GM10248 (cell line): ENCODE measurements around the gene LRRFIP2.

Source experiments
- CTCF ChIA-PET: fragments of 300-600 bp; sonication (Branson Sonifier 250); formaldehyde crosslinking; extraction: SDS; loops from one replicate; lab custom pipeline; 2021; ENCODE audit warnings: antibody characterized with exemption; lab: Yijun Ruan, JAX
- POLR2A ChIA-PET: fragments of 350-650 bp; sonication (Branson Sonifier 250); formaldehyde crosslinking; extraction: SDS; loops from one replicate; lab custom pipeline; 2020; ENCODE audit warnings: antibody characterized with exemption; lab: Yijun Ruan, JAX
- DNase-seq: peaks from one replicate; pipeline ENCODE4 v3.0.0; 2012; ENCODE audit errors: extremely low spot score
- TF ChIP-seq, protein P1 (sequence below): IDR thresholded peaks from 2 replicates; pipeline ENCODE4 v1.5.1; 2012; ENCODE audit warnings: mild to moderate bottlenecking, low read depth; ENCODE audit errors: extremely low read depth, missing control alignments, control extremely low read depth

Gene LRRFIP2

DNA sequence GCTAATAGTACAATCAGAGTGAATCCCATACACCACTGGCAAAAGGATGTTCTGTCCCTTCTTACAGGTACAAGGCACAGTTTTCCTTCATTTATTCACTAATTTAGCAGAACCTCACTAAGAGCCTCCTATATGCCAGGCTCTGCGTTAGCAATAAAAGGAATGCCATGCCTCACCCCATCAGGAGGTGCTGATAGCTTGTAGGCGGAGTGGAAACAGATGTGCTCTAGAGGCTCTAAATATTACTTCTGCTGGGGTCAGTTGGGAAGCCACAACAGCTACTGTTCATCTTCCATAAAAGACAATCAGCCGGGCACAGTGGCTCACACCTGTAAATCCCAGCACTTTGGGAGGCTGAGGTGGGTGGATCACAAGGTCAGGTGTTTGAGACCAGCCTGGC is 156.7 kb downstream of the LRRFIP2 start:
- TF ChIP-seq, protein P1, sequence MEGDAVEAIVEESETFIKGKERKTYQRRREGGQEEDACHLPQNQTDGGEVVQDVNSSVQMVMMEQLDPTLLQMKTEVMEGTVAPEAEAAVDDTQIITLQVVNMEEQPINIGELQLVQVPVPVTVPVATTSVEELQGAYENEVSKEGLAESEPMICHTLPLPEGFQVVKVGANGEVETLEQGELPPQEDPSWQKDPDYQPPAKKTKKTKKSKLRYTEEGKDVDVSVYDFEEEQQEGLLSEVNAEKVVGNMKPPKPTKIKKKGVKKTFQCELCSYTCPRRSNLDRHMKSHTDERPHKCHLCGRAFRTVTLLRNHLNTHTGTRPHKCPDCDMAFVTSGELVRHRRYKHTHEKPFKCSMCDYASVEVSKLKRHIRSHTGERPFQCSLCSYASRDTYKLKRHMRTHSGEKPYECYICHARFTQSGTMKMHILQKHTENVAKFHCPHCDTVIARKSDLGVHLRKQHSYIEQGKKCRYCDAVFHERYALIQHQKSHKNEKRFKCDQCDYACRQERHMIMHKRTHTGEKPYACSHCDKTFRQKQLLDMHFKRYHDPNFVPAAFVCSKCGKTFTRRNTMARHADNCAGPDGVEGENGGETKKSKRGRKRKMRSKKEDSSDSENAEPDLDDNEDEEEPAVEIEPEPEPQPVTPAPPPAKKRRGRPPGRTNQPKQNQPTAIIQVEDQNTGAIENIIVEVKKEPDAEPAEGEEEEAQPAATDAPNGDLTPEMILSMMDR: no peak
- no peak for DNase-seq
- POLR2A ChIA-PET: no interaction called here
- CTCF ChIA-PET: interaction anchor here (1.5 kb wide), 1 partner anchor 12 kb away, joined by 3 read pairs; no protein-coding TSS in a partner anchor

DNA sequence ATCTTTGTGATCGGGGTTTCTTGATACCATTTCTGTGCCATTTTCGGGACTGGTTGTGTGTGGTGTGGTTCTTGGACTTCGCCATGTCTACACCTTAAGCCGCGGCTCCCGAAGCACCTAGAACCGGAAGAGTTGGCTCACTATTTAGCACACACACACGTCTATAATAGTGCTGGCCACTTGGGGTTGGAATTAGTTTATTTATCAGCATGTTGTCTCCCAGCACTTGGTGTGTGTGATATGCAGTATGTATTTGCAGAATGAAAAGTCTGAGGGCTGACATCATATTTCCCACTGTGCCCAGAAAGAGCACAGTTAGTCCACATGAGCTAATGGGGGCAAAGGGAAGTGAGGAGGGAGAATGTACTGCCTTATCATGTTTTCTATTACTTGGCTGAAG is 157.5 kb downstream of the LRRFIP2 start:
- ChIA-PET POLR2A (interaction anchor here (0.6 kb wide), 1 partner anchor 12 kb away, joined by 8 read pairs; no protein-coding TSS in a partner anchor), CTCF (interaction anchor here (1.5 kb wide), 1 partner anchor 13 kb away, joined by 3 read pairs; no protein-coding TSS in a partner anchor)
- no peak for DNase-seq
- TF ChIP-seq, protein P1: no peak

DNA sequence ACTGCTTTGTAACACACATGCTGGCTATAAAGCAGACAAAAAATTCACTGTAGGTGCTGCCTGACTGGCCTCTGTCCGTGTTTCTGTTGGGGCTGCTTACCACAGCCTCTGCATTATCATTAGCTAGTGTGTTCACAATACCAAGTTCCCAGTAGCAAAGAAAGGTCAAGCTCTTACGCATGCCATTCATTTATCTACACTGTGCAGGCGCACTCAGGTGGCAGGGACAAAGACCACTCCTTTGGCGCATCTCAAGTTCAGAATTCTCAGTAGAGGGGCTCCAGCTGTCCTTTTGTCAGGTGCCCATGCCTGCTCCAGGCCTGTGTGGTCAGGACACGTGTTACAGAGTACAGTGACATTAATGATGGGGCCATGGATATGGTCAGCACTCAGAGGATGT is 158.7 kb downstream of the LRRFIP2 start:
- DNase-seq: no peak
- TF ChIP-seq, protein P1: no peak
- ChIA-PET POLR2A (no interaction called here), CTCF (interaction anchor here (1.2 kb wide), 1 partner anchor 9 kb away, joined by 4 read pairs; no protein-coding TSS in a partner anchor)

DNA sequence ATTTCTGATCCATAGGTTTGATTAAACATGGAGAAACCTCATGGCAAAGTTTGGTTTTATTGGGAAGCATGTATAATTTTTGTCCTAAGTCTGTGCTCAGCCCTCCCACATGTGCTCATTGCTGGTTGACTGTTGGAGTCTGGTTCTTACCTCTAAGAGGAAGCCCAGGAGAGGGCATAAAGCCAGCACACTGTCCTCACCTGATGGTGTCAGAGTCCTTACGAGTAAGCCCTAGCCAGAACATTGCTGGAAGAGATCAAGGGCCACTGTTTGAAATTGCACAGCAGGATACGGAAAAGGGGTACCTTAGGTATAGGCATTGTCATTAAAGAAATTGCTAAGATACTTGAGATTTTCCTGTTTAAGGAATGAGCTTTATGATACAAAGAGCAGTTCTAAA is 159.8 kb downstream of the LRRFIP2 start:
- POLR2A ChIA-PET: interaction anchor here (0.5 kb wide), 1 partner anchor 16 kb away, joined by 9 read pairs; no protein-coding TSS in a partner anchor
- no peak for DNase-seq

More for the DNA sequence above, 159.8 kb downstream of the LRRFIP2 start:
- TF ChIP-seq, protein P1: no peak
- CTCF ChIA-PET: interaction anchor here (1.0 to 1.2 kb wide), 2 partner anchors 14 to 37 kb away, joined by 3 read pairs; no protein-coding TSS in a partner anchor
